ENCODE data around the gene ABCA13.

The ABCA13 gene

GRCh38 chr7:48347230-48347825 lies 176.1 kb downstream of the ABCA13 start:
- H3K9ac ChIP-seq (ENCODE audit: low read depth in 1 of 2, low read length in 2 of 2): no peak overlapping the region
- H3K4me3 ChIP-seq (ENCODE audit: low read depth in 1 of 2, low read length in 2 of 2): no peak overlapping the region
- H3K36me3 ChIP-seq (ENCODE audit: control insufficient read depth in 1 of 2, insufficient read depth in 2 of 2, low read length in 2 of 2): no peaks in the 10 kb centered on the region
- H3K27me3 ChIP-seq (ENCODE audit: control insufficient read depth in 1 of 2, insufficient read depth in 2 of 2, low read length in 2 of 2): no peaks in the 10 kb centered on the region
- no peaks in the 10 kb centered on the region for H3K4me1 ChIP-seq (ENCODE audit: control insufficient read depth in 1 of 2, insufficient read depth in 2 of 2, low read length in 2 of 2)
- no peaks in the 10 kb centered on the region for H3K9me3 ChIP-seq (ENCODE audit: control insufficient read depth in 1 of 2, low read length in 2 of 2)
- no peak overlapping the region for H3K27ac ChIP-seq (ENCODE audit: low read depth, low read length)

- Histone ChIP-seq H3K27ac (ENCODE audit: low read depth, low read length) (no peak overlapping the region), H3K9me3 (ENCODE audit: control insufficient read depth in 1 of 2, low read length in 2 of 2) (no peaks in the 10 kb centered on the region), H3K36me3 (ENCODE audit: control insufficient read depth in 1 of 2, insufficient read depth in 2 of 2, low read length in 2 of 2) (no peaks in the 10 kb centered on the region), H3K27me3 (ENCODE audit: control insufficient read depth in 1 of 2, insufficient read depth in 2 of 2, low read length in 2 of 2) (no peaks in the 10 kb centered on the region), H3K4me3 (ENCODE audit: low read depth in 1 of 2, low read length in 2 of 2) (no peak overlapping the region), H3K9ac (ENCODE audit: low read depth in 1 of 2, low read length in 2 of 2) (no peak overlapping the region), H3K4me1 (ENCODE audit: control insufficient read depth in 1 of 2, insufficient read depth in 2 of 2, low read length in 2 of 2) (no peaks in the 10 kb centered on the region)
These were observed 179.3 kb downstream of the ABCA13 start for GRCh38 chr7:48350515-48350914.

GRCh38 chr7:48351900-48352299 lies 180.6 kb downstream of the ABCA13 start:
- Histone ChIP-seq H3K4me1 (ENCODE audit: control insufficient read depth in 1 of 2, insufficient read depth in 2 of 2, low read length in 2 of 2) (no peaks in the 10 kb centered on the region), H3K9ac (ENCODE audit: low read depth in 1 of 2, low read length in 2 of 2) (no peak overlapping the region), H3K4me3 (ENCODE audit: low read depth in 1 of 2, low read length in 2 of 2) (no peak overlapping the region), H3K36me3 (ENCODE audit: control insufficient read depth in 1 of 2, insufficient read depth in 2 of 2, low read length in 2 of 2) (no peaks in the 10 kb centered on the region), H3K27ac (ENCODE audit: low read depth, low read length) (no peak overlapping the region), H3K27me3 (ENCODE audit: control insufficient read depth in 1 of 2, insufficient read depth in 2 of 2, low read length in 2 of 2) (no peaks in the 10 kb centered on the region), H3K9me3 (ENCODE audit: control insufficient read depth in 1 of 2, low read length in 2 of 2) (no peaks in the 10 kb centered on the region)

GRCh38 chr7:48355346-48355745 lies 184.1 kb downstream of the ABCA13 start:
- H3K4me1 ChIP-seq (ENCODE audit: control insufficient read depth in 1 of 2, insufficient read depth in 2 of 2, low read length in 2 of 2): no peaks in the 10 kb centered on the region
- H3K4me3 ChIP-seq (ENCODE audit: low read depth in 1 of 2, low read length in 2 of 2): no peak overlapping the region
- no peaks in the 10 kb centered on the region for H3K36me3 ChIP-seq (ENCODE audit: control insufficient read depth in 1 of 2, insufficient read depth in 2 of 2, low read length in 2 of 2)
- H3K27ac ChIP-seq (ENCODE audit: low read depth, low read length): no peak overlapping the region
- H3K9ac ChIP-seq (ENCODE audit: low read depth in 1 of 2, low read length in 2 of 2): no peak overlapping the region
- no peaks in the 10 kb centered on the region for H3K9me3 ChIP-seq (ENCODE audit: control insufficient read depth in 1 of 2, low read length in 2 of 2)
- no peaks in the 10 kb centered on the region for H3K27me3 ChIP-seq (ENCODE audit: control insufficient read depth in 1 of 2, insufficient read depth in 2 of 2, low read length in 2 of 2)

GRCh38 chr7:48360574-48360973 lies 189.3 kb downstream of the ABCA13 start:
- Histone ChIP-seq H3K4me1 (ENCODE audit: control insufficient read depth in 1 of 2, insufficient read depth in 2 of 2, low read length in 2 of 2) (no peaks in the 10 kb centered on the region), H3K9me3 (ENCODE audit: control insufficient read depth in 1 of 2, low read length in 2 of 2) (no peaks in the 10 kb centered on the region), H3K9ac (ENCODE audit: low read depth in 1 of 2, low read length in 2 of 2) (no peak overlapping the region), H3K27me3 (ENCODE audit: control insufficient read depth in 1 of 2, insufficient read depth in 2 of 2, low read length in 2 of 2) (no peaks in the 10 kb centered on the region), H3K27ac (ENCODE audit: low read depth, low read length) (no peak overlapping the region), H3K4me3 (ENCODE audit: low read depth in 1 of 2, low read length in 2 of 2) (no peak overlapping the region), H3K36me3 (ENCODE audit: control insufficient read depth in 1 of 2, insufficient read depth in 2 of 2, low read length in 2 of 2) (no peaks in the 10 kb centered on the region)

DNA sequence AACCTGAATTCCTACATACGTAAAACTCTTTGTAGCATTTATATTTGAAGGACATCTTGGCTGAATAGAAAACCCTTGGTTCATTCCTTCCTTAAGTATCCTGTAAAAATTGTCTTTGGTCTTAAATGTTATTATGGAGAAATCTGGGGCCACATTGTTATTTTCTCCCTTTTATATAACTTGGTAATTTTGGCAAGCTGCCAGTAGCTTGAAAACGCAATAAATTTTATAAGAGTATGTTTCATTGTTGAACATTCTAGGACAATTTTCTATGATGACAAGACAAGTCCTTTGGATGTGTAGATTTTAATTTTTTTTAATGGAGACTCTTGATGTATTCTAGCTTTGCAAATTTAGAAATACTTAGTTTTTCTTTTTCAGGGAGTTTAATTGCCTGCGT lies 191.9 kb downstream of the ABCA13 start:
- H3K4me3 ChIP-seq (ENCODE audit: low read depth in 1 of 2, low read length in 2 of 2): no peak overlapping the region
- no peaks in the 10 kb centered on the region for H3K36me3 ChIP-seq (ENCODE audit: control insufficient read depth in 1 of 2, insufficient read depth in 2 of 2, low read length in 2 of 2)
- H3K9ac ChIP-seq (ENCODE audit: low read depth in 1 of 2, low read length in 2 of 2): no peak overlapping the region
- H3K9me3 ChIP-seq (ENCODE audit: control insufficient read depth in 1 of 2, low read length in 2 of 2): no peaks in the 10 kb centered on the region
- no peak overlapping the region for H3K27ac ChIP-seq (ENCODE audit: low read depth, low read length)
- no peaks in the 10 kb centered on the region for H3K27me3 ChIP-seq (ENCODE audit: control insufficient read depth in 1 of 2, insufficient read depth in 2 of 2, low read length in 2 of 2)
- no peaks in the 10 kb centered on the region for H3K4me1 ChIP-seq (ENCODE audit: control insufficient read depth in 1 of 2, insufficient read depth in 2 of 2, low read length in 2 of 2)

DNA sequence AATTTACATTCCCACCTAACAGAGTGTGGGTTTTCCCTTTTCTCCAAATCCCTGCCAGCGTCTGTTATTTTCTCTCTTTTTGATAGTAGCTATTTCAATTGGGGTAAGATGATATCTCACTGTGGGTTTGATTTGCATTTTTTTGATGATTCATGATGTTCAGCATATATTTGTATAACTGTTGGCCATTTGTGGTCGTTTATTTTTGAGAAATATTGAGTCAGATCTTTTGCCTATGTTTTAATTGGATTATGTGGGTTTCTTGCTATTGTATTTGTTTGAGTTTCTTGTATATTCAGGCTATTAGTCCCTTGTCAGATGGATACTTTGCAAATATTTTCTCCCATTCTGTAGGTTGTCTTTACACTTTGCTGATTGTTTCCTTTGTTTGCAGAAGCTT lies 193.8 kb downstream of the ABCA13 start:
- Histone ChIP-seq H3K9me3 (ENCODE audit: control insufficient read depth in 1 of 2, low read length in 2 of 2) (no peaks in the 10 kb centered on the region), H3K27ac (ENCODE audit: low read depth, low read length) (no peak overlapping the region), H3K27me3 (ENCODE audit: control insufficient read depth in 1 of 2, insufficient read depth in 2 of 2, low read length in 2 of 2) (no peaks in the 10 kb centered on the region), H3K36me3 (ENCODE audit: control insufficient read depth in 1 of 2, insufficient read depth in 2 of 2, low read length in 2 of 2) (no peaks in the 10 kb centered on the region), H3K4me3 (ENCODE audit: low read depth in 1 of 2, low read length in 2 of 2) (no peak overlapping the region), H3K4me1 (ENCODE audit: control insufficient read depth in 1 of 2, insufficient read depth in 2 of 2, low read length in 2 of 2) (no peaks in the 10 kb centered on the region), H3K9ac (ENCODE audit: low read depth in 1 of 2, low read length in 2 of 2) (no peak overlapping the region)

DNA sequence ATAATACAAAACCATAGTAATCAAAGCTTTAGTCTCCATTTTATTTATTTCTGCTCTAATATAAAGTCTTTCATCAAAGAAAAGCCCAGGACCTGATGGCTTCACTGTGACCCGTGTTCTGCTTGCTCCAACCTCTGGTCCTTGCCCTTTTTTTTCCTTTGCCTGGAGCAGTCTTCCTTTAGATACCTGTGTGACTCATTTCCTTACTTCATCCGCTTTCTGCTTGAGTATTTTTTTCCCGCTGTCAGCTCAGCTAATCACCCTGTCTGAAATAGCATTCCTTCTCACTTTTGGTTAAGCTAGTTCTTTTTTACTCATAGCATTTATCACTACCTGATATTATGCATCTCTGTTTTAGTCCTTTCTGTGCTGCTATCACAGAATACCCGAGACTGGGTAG lies 194.8 kb downstream of the ABCA13 start:
- H3K36me3 ChIP-seq (ENCODE audit: control insufficient read depth in 1 of 2, insufficient read depth in 2 of 2, low read length in 2 of 2): no peaks in the 10 kb centered on the region
- H3K9me3 ChIP-seq (ENCODE audit: control insufficient read depth in 1 of 2, low read length in 2 of 2): no peaks in the 10 kb centered on the region
- H3K27me3 ChIP-seq (ENCODE audit: control insufficient read depth in 1 of 2, insufficient read depth in 2 of 2, low read length in 2 of 2): no peaks in the 10 kb centered on the region
- H3K27ac ChIP-seq (ENCODE audit: low read depth, low read length): no peak overlapping the region
- no peaks in the 10 kb centered on the region for H3K4me1 ChIP-seq (ENCODE audit: control insufficient read depth in 1 of 2, insufficient read depth in 2 of 2, low read length in 2 of 2)
- no peak overlapping the region for H3K9ac ChIP-seq (ENCODE audit: low read depth in 1 of 2, low read length in 2 of 2)
- no peak overlapping the region for H3K4me3 ChIP-seq (ENCODE audit: low read depth in 1 of 2, low read length in 2 of 2)

DNA sequence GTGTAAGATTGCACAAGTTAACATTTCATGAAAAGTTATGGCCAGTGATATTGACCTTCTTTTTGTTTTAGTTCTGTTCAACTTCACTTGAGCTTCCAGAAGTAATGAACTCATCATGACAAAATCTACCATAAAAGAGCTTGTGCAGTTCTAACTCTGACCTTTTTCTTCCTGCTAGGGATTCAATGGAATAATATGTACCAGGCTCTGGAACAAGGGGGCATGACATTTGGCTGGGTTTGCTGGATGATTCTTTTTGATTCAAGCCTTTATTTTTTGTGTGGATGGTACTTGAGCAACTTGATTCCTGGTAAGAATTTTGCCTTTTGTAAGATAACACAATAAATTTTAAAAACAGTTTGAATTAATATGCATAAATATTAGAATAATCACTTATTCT lies 205.0 kb downstream of the ABCA13 start:
- Histone ChIP-seq H3K9me3 (ENCODE audit: control insufficient read depth in 1 of 2, low read length in 2 of 2) (no peaks in the 10 kb centered on the region), H3K36me3 (ENCODE audit: control insufficient read depth in 1 of 2, insufficient read depth in 2 of 2, low read length in 2 of 2) (no peaks in the 10 kb centered on the region), H3K4me1 (ENCODE audit: control insufficient read depth in 1 of 2, insufficient read depth in 2 of 2, low read length in 2 of 2) (no peaks in the 10 kb centered on the region), H3K9ac (ENCODE audit: low read depth in 1 of 2, low read length in 2 of 2) (no peak overlapping the region), H3K27ac (ENCODE audit: low read depth, low read length) (no peak overlapping the region), H3K4me3 (ENCODE audit: low read depth in 1 of 2, low read length in 2 of 2) (no peak overlapping the region), H3K27me3 (ENCODE audit: control insufficient read depth in 1 of 2, insufficient read depth in 2 of 2, low read length in 2 of 2) (no peaks in the 10 kb centered on the region)

DNA sequence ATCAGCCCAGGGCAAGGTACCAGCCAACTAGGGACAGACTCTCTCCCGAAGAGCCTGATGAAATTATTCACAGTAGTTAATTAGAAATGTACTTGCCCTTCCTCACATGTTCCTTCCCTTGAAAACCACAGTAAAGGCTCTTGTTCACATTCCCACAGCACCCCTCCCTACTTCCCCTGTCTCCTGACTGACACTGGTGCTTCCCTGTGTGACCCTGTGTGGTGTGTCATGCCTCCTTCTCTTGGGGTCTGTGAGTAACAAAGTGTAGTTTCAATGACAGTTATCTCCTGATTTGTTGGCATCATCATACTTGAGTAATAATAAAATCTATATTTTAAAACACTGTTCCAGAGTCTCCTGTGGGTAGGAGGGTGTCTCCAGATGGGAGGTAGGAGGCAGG lies 209.7 kb downstream of the ABCA13 start:
- H3K9ac ChIP-seq (ENCODE audit: low read depth in 1 of 2, low read length in 2 of 2): no peak overlapping the region
- no peaks in the 10 kb centered on the region for H3K4me1 ChIP-seq (ENCODE audit: control insufficient read depth in 1 of 2, insufficient read depth in 2 of 2, low read length in 2 of 2)

GRCh38 chr7:48381571-48381970 lies 210.3 kb downstream of the ABCA13 start:
- no peaks in the 10 kb centered on the region for H3K9me3 ChIP-seq (ENCODE audit: control insufficient read depth in 1 of 2, low read length in 2 of 2)
- no peaks in the 10 kb centered on the region for H3K36me3 ChIP-seq (ENCODE audit: control insufficient read depth in 1 of 2, insufficient read depth in 2 of 2, low read length in 2 of 2)
- H3K27me3 ChIP-seq (ENCODE audit: control insufficient read depth in 1 of 2, insufficient read depth in 2 of 2, low read length in 2 of 2): no peaks in the 10 kb centered on the region
- no peak overlapping the region for H3K27ac ChIP-seq (ENCODE audit: low read depth, low read length)
- H3K4me3 ChIP-seq (ENCODE audit: low read depth in 1 of 2, low read length in 2 of 2): no peak overlapping the region
- H3K9ac ChIP-seq (ENCODE audit: low read depth in 1 of 2, low read length in 2 of 2): no peak overlapping the region
- H3K4me1 ChIP-seq (ENCODE audit: control insufficient read depth in 1 of 2, insufficient read depth in 2 of 2, low read length in 2 of 2): no peaks in the 10 kb centered on the region

More for the DNA sequence above, 209.7 kb downstream of the ABCA13 start:
- Histone ChIP-seq H3K4me3 (ENCODE audit: low read depth in 1 of 2, low read length in 2 of 2) (no peak overlapping the region), H3K9me3 (ENCODE audit: control insufficient read depth in 1 of 2, low read length in 2 of 2) (no peaks in the 10 kb centered on the region), H3K36me3 (ENCODE audit: control insufficient read depth in 1 of 2, insufficient read depth in 2 of 2, low read length in 2 of 2) (no peaks in the 10 kb centered on the region), H3K27ac (ENCODE audit: low read depth, low read length) (no peak overlapping the region), H3K27me3 (ENCODE audit: control insufficient read depth in 1 of 2, insufficient read depth in 2 of 2, low read length in 2 of 2) (no peaks in the 10 kb centered on the region)

Measured in duodenal mucosa (tissue), 2 donors.